ENCODE results near the gene CRABP1.

DNA sequence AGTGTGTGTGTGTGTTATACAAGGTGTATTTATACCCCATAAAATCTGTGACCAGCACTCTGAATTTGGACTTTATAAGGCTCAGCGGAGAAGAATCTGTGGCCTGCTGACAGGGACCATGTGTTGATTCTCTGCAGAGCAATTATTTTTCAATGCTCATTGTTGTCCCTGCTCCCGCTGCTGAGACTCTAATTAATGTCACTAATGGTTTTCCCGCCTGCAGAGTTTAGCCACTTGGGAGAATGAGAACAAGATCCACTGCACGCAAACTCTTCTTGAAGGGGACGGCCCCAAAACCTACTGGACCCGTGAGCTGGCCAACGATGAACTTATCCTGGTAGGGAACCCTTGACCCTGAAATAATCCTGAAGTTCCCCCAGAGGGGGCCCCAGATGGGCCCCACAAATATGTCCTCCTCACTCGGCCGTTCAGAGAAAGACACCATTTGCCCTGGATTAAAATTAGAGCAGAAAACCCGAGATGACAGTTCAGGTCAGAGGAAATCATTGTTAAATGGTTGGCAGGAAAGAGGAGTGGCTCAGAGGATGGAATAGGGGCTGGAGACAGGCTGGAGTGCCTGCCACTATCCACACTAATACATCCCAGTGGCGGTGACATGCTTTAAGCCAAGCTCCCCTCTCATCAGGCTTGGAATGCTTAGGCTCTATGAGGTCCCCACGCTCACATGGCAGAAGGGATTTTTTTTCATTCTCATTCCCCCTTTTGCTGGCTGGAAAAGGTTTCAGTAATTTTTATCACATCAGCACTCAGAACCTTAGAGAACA is 3.3 kb downstream of the CRABP1 start:
- no peak for TF ChIP-seq POLR2A (IDR thresholded peaks at IDR 0.05)
- TF ChIP-seq, protein P1, sequence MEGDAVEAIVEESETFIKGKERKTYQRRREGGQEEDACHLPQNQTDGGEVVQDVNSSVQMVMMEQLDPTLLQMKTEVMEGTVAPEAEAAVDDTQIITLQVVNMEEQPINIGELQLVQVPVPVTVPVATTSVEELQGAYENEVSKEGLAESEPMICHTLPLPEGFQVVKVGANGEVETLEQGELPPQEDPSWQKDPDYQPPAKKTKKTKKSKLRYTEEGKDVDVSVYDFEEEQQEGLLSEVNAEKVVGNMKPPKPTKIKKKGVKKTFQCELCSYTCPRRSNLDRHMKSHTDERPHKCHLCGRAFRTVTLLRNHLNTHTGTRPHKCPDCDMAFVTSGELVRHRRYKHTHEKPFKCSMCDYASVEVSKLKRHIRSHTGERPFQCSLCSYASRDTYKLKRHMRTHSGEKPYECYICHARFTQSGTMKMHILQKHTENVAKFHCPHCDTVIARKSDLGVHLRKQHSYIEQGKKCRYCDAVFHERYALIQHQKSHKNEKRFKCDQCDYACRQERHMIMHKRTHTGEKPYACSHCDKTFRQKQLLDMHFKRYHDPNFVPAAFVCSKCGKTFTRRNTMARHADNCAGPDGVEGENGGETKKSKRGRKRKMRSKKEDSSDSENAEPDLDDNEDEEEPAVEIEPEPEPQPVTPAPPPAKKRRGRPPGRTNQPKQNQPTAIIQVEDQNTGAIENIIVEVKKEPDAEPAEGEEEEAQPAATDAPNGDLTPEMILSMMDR (IDR thresholded peaks at IDR 0.05 in 4 of 5, conservative IDR thresholded peaks at IDR 0.05 in 1 of 5): no peak

Data from gastrocnemius medialis (tissue), 4 donors.